Muscle layer of colon (tissue), 2 donors: Measurements from ENCODE around the gene RASSF7.

Source experiments
- H3K27ac ChIP-seq: one replicate; pipeline ENCODE4 v1.7.0; 2013; ENCODE audit warnings: low read depth, mild to moderate bottlenecking, low read length, moderate library complexity
- H3K27me3 ChIP-seq, 2 donors: one replicate each; pipeline ENCODE4 v1.7.0; 2013; ENCODE audit warnings: low read length in 2 of 2, mild to moderate bottlenecking in 2 of 2; ENCODE audit not compliant: insufficient read depth in 2 of 2, control insufficient read depth in 1 of 2
- H3K36me3 ChIP-seq: one replicate; pipeline ENCODE4 v1.7.0; 2013; ENCODE audit warnings: mild to moderate bottlenecking, low read length; ENCODE audit not compliant: insufficient read depth
- H3K4me1 ChIP-seq: one replicate; pipeline ENCODE4 v1.7.0; 2013; ENCODE audit warnings: mild to moderate bottlenecking, low read length; ENCODE audit not compliant: insufficient read depth
- H3K4me3 ChIP-seq, 2 donors: one replicate each; pipeline ENCODE4 v1.7.0; 2013; ENCODE audit warnings: low read length in 2 of 2, low read depth in 1 of 2, mild to moderate bottlenecking in 1 of 2, moderate library complexity in 1 of 2
- H3K9ac ChIP-seq: one replicate; pipeline ENCODE4 v1.7.0; 2013; ENCODE audit warnings: low read length
- H3K9me3 ChIP-seq: one replicate; pipeline ENCODE4 v1.7.0; 2013; ENCODE audit warnings: mild to moderate bottlenecking, low read length
- donor health status: abdominal sarcoma.
- donor health status: Adenocarcinoma of cecum.

Gene RASSF7

GRCh38 chr11:611001-611996 is 50.5 kb downstream of the RASSF7 start:
- Histone ChIP-seq H3K4me1 (peaks cover 12% of the 10 kb centered on the region), H3K27ac (no peak overlapping the region), H3K36me3 (peaks cover 60% of the 10 kb centered on the region), H3K9ac (no peak overlapping the region), H3K27me3 (no peaks in the 10 kb centered on the region), H3K9me3 (no peaks in the 10 kb centered on the region), H3K4me3 (no peak overlapping the region)

- H3K4me3 ChIP-seq = no peak overlapping the region
- peaks cover 13% of the 10 kb centered on the region for H3K4me1 ChIP-seq
- H3K27me3 ChIP-seq = no peaks in the 10 kb centered on the region
- no peak overlapping the region for H3K27ac ChIP-seq
- no peak overlapping the region for H3K9ac ChIP-seq
- H3K36me3 ChIP-seq = peaks cover 49% of the 10 kb centered on the region
- H3K9me3 ChIP-seq = no peaks in the 10 kb centered on the region
Measured at GRCh38 chr11:612201-612960, 51.6 kb downstream of the RASSF7 start.

- H3K27ac ChIP-seq = no peak overlapping the region
Measured at GRCh38 chr11:612961-613300, 52.2 kb downstream of the RASSF7 start.

GRCh38 chr11:613369-613968 is 52.7 kb downstream of the RASSF7 start:
- H3K27ac ChIP-seq = no peak overlapping the region
- H3K4me1 ChIP-seq = peaks cover 13% of the 10 kb centered on the region
- peaks cover 39% of the 10 kb centered on the region for H3K36me3 ChIP-seq
- H3K27me3 ChIP-seq = no peaks in the 10 kb centered on the region
- no peaks in the 10 kb centered on the region for H3K9me3 ChIP-seq
- H3K4me3 ChIP-seq = no peak overlapping the region
- H3K9ac ChIP-seq = no peak overlapping the region

More at GRCh38 chr11:612961-613300, 52.2 kb downstream of the RASSF7 start:
- H3K27me3 ChIP-seq = no peaks in the 10 kb centered on the region
- H3K9me3 ChIP-seq = no peaks in the 10 kb centered on the region
- peaks cover 44% of the 10 kb centered on the region for H3K36me3 ChIP-seq
- no peak overlapping the region for H3K4me3 ChIP-seq
- H3K9ac ChIP-seq = no peak overlapping the region
- peaks cover 13% of the 10 kb centered on the region for H3K4me1 ChIP-seq
